Spinal cord (tissue), 10 donors: ENCODE data around the gene EIF4G3. TPM values are rescaled to one million over a fixed set of nuclear protein-coding genes. Genes with fewer than 3 reads are reported as not detected.

Experiments used
- DNase-seq, 6 donors: peaks; one replicate each; pipeline versions ENCODE4 v3.0.0 to v3.0.0-alpha.2; 2013 to 2015; ENCODE audit warnings: low spot score in 6 of 6, low read depth in 4 of 6
- H3K27ac ChIP-seq: one replicate; pipeline ENCODE4 v1.5.1; 2013; ENCODE audit warnings: low read depth, low read length, control low read depth
- H3K27me3 ChIP-seq: one replicate; pipeline ENCODE4 v1.6.1; 2013; ENCODE audit warnings: low read length; ENCODE audit not compliant: control insufficient read depth, insufficient read depth
- H3K36me3 ChIP-seq: one replicate; pipeline ENCODE4 v1.6.1; 2013; ENCODE audit warnings: low read length; ENCODE audit not compliant: control insufficient read depth, insufficient read depth
- H3K4me1 ChIP-seq: one replicate; pipeline ENCODE4 v1.6.1; 2013; ENCODE audit warnings: low read length; ENCODE audit not compliant: control insufficient read depth, insufficient read depth
- H3K4me3 ChIP-seq: one replicate; pipeline ENCODE4 v1.5.1; 2013; ENCODE audit warnings: low read depth, low read length, control low read depth
- H3K9me3 ChIP-seq: one replicate; pipeline ENCODE4 v1.6.1; 2013; ENCODE audit warnings: low read length; ENCODE audit not compliant: control insufficient read depth, insufficient read depth
- WGBS: methylation state at CpG from one replicate; pipeline ENCODE4 v1.1.5; 2013; ENCODE audit warnings: missing lambda C conversion rate; ENCODE audit not compliant: insufficient coverage; 5-methylcytosine and 5-hydroxymethylcytosine counted together
- polyA plus RNA-seq, 2 donors: library from polyadenylated mRNA; unstranded; fragments of 120-200 nt; gene quantifications; one replicate each; pipeline ENCODE4 v1.2.1, GENCODE V29; 2013; ENCODE audit not compliant: insufficient read length in 2 of 2
- total RNA-seq, 2 donors: library from RNA; depleted of rRNA in 1 of 2; stranded (reverse); fragments of 120-200 nt in 1 of 2; fragments of >200 nt in 1 of 2; gene quantifications; one replicate each; pipeline versions ENCODE4 v1.2.3 to v1.2.4, GENCODE V29; 2013 to 2014
- donor health status: healthy.

EIF4G3 gene
- total and polyA plus RNA-seq, 4 donors = 68.7 to 111 (median 91.9) TPM

DNA sequence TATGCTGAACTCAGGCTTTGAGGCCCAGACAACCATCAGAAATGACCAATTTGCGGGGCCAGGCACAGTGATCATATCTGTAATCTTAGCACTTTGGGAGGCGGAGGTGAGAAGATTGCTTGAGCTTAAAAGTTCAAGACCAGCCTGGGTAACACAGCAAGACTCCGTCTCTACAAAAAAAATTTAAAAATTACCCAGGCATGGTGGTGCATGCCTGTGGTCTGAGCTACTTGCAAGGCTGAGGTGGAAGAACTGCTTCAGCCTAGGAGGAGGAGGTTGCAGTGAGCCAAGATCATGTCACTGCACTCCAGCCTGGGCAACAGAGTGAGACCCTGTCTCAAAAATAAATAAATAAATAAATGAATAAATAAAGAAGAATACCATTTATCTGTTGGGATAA, 156.5 kb downstream of the EIF4G3 start:
- H3K27me3 ChIP-seq = no peaks in the 10 kb centered on the region
- H3K4me3 ChIP-seq = no peak overlapping the region
- H3K4me1 ChIP-seq = no peaks in the 10 kb centered on the region
- DNase-seq = no peak
- no peaks in the 10 kb centered on the region for H3K9me3 ChIP-seq
- no peaks in the 10 kb centered on the region for H3K36me3 ChIP-seq
- no peak overlapping the region for H3K27ac ChIP-seq
- 100% methylated on average over 2 of the region's 3 CpGs for WGBS

DNA sequence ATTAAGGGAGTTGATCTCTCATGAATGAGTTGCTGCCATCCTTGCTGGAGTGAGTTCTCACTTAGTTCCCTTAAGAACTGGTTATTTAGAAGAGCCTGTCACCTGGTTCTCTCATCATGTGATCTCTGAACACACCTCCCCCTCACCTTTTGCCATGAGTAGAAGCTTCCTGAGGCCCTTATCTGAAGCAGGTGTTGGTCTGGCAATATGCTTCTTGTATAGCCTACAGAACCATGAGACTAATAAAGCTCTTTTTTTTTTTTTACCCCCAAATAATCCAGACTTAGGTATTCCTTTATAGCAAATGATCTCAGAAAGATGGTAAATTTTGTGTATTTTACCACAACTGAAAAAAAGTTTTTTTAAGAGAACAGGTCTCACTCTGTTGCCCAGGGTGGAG, 158.0 kb downstream of the EIF4G3 start:
- no peaks in the 10 kb centered on the region for H3K27me3 ChIP-seq
- no peak overlapping the region for H3K27ac ChIP-seq
- no peak overlapping the region for H3K4me3 ChIP-seq
- no peaks in the 10 kb centered on the region for H3K36me3 ChIP-seq
- DNase-seq = no peak
- H3K9me3 ChIP-seq = no peaks in the 10 kb centered on the region
- H3K4me1 ChIP-seq = no peaks in the 10 kb centered on the region

- H3K9me3 ChIP-seq = no peaks in the 10 kb centered on the region
- H3K4me3 ChIP-seq = no peak overlapping the region
- no peaks in the 10 kb centered on the region for H3K4me1 ChIP-seq
- no peaks in the 10 kb centered on the region for H3K36me3 ChIP-seq
- no peak overlapping the region for H3K27ac ChIP-seq
- H3K27me3 ChIP-seq = no peaks in the 10 kb centered on the region
- 84% methylated on average over 3 of the region's 3 CpGs for WGBS
- DNase-seq = no peak
These were observed 163.2 kb downstream of the EIF4G3 start for GRCh38 chr1:21013510-21013909.

DNA sequence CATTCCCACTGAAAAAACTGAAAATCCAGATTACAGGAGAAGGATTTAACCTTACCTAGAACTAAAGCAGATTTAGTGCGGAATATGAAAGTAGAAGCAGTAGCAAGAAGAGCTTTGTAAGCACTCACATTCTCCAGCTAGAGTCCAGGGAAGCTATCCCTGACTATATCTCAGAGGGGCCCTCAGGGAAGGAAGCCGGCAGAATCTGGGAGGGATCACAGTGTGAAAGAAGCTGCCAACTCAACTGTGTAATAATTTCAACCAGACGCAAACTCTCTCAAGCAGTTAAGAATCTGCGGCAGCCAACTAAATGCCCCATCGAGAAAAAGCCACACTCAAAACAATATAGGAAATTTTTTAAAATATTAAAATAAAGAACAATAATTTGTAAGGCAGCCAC, 163.8 kb downstream of the EIF4G3 start:
- no peak overlapping the region for H3K27ac ChIP-seq
- peak in 2 of 6 donors; percentile 41 to 66 for DNase-seq

GRCh38 chr1:21007876-21008275, 168.8 kb downstream of the EIF4G3 start:
- Histone ChIP-seq H3K36me3 (no peaks in the 10 kb centered on the region), H3K4me1 (no peaks in the 10 kb centered on the region), H3K9me3 (no peaks in the 10 kb centered on the region), H3K27me3 (no peaks in the 10 kb centered on the region), H3K4me3 (no peak overlapping the region), H3K27ac (no peak overlapping the region)
- no peak for DNase-seq
- no CpG with 5 or more reads among the region's 1 CpG for WGBS

More for the DNA sequence above, 163.8 kb downstream of the EIF4G3 start:
- Histone ChIP-seq H3K9me3 (no peaks in the 10 kb centered on the region), H3K36me3 (no peaks in the 10 kb centered on the region), H3K27me3 (no peaks in the 10 kb centered on the region), H3K4me3 (no peak overlapping the region), H3K4me1 (no peaks in the 10 kb centered on the region)
- WGBS = 0% methylated on average over 1 of the region's 5 CpGs

DNA sequence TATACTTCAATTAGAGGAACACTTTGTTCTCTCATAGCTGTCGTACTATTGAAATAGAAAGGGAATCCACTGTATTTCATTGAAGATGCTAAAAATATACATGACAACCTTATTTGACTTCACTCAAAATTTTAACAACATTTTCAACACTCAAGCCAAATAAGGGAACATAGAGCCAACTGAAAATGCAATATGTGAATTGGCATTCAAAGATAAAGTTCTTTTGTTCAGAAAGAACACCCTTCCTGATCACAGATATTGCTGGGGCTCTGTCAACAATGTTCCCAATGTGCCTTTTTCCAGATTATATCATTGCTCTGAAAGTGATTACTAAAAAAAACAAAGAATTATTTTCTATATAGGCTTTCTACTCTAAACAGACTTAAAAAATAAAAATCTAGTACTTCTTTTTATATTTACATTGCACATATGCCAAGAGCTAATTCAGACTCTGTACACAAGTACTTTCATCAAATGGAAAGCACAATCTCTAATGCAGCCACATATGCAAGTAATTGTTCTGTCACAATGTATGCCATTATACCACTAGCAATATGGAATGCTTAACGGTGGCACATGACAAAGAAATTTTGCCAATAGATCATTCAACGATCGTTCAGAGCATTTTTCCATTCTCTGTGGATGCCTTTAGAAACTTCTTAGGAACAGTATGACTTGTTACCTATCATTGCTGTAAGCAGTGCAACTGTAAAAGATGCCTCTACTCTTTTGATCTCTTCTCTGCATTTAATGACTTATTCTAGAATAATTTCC, 171.0 kb downstream of the EIF4G3 start:
- WGBS = 75% methylated on average over 3 of the region's 4 CpGs
- Histone ChIP-seq H3K9me3 (no peaks in the 10 kb centered on the region), H3K4me1 (no peaks in the 10 kb centered on the region), H3K27me3 (no peaks in the 10 kb centered on the region), H3K36me3 (no peaks in the 10 kb centered on the region), H3K27ac (no peak overlapping the region), H3K4me3 (no peak overlapping the region)
- DNase-seq = peak in 2 of 6 donors; percentile 17 to 41

DNA sequence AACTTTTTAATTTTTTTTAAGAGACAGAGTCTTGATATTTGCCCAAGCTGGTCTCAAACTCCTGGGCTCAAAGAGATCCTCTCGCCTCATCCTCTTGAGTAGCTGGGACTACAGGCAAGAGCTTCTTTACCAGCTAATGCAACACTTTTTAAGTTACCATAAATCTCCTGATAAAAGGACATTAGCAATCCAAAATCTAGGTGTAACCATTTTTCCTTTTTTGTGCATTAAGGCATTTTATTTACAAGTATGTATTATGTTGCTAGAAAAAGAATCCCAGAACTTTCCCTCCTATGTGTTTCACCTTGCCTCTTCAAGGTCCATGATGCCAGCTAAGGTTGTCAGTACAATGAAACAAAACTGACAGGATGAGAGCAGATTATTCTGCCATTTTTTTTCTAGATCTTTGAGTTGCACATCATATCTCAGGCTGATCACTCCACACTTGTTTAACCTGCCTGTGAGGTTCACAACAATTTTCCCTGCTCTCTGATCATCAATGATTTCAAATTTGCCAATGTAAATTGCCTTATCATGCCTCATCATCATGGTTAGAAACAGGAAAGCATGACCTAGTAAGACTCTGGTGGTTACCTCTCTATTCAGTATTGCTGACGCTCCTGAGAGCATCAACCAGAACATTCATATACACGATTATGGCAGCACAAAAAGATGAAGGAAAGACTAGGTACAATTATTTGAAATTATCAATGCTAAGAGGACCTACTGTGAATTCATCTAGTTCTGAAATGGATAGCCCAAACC, 173.2 kb downstream of the EIF4G3 start:
- no peak for DNase-seq

GRCh38 chr1:21001042-21001441, 175.7 kb downstream of the EIF4G3 start:
- no peaks in the 10 kb centered on the region for H3K36me3 ChIP-seq
- H3K27me3 ChIP-seq = no peaks in the 10 kb centered on the region
- DNase-seq = peak in 2 of 6 donors; percentile 30 to 46
- no peak overlapping the region for H3K4me3 ChIP-seq
- no peaks in the 10 kb centered on the region for H3K9me3 ChIP-seq
- H3K27ac ChIP-seq = no peak overlapping the region
- no peaks in the 10 kb centered on the region for H3K4me1 ChIP-seq
- no CpG with 5 or more reads among the region's 2 CpGs for WGBS

More for the DNA sequence above, 173.2 kb downstream of the EIF4G3 start:
- no peaks in the 10 kb centered on the region for H3K9me3 ChIP-seq
- no peak overlapping the region for H3K27ac ChIP-seq
- no peaks in the 10 kb centered on the region for H3K36me3 ChIP-seq
- WGBS = no CpG with 5 or more reads among the region's 3 CpGs
- no peaks in the 10 kb centered on the region for H3K27me3 ChIP-seq
- H3K4me3 ChIP-seq = no peak overlapping the region
- no peaks in the 10 kb centered on the region for H3K4me1 ChIP-seq

DNA sequence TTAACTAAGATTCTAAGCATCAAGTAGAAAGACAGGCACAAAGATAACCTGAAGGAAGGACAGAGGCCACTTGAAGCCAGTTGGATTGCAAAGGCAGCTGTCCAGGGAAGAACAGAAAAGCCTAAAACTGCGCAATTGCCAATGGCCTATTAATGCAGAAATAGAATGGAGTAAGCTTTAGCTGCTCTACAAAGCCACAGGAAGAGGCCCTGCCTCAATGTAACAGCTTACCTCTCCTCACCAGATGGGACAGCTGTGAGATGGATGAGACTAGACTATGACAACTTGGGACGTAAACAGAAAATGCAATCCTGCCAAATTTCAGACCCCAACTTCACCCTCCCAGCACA, 176.5 kb downstream of the EIF4G3 start:
- WGBS = no CpG with 5 or more reads among the region's 2 CpGs
- Histone ChIP-seq H3K36me3 (no peaks in the 10 kb centered on the region), H3K27ac (no peak overlapping the region), H3K4me1 (no peaks in the 10 kb centered on the region), H3K27me3 (no peaks in the 10 kb centered on the region), H3K4me3 (no peak overlapping the region), H3K9me3 (no peaks in the 10 kb centered on the region)
- no peak for DNase-seq
